Cardiac muscle cell (in vitro differentiated cells and primary cell): Measurements from ENCODE around the gene CTNND2. TPM values are rescaled to one million over a fixed set of nuclear protein-coding genes. Genes with fewer than 3 reads are reported as not detected.
A peak's percentile ranks its signal among the peaks of the same experiment; 100 is the strongest.

Experiments used
- DNase-seq, 2 donors: peaks; one replicate each; pipeline versions ENCODE4 v3.0.0 to v3.0.0-alpha.2; 2010 to 2017; ENCODE audit warnings: low read depth in 1 of 2, low spot score in 1 of 2
- H3K27ac ChIP-seq: fragments of 200-600 bp; sonication (generic); 2 replicates; pipeline ENCODE4 v1.5.1; 2016
- H3K27me3 ChIP-seq: fragments of 200-600 bp; sonication (generic); 2 replicates; pipeline ENCODE4 v1.6.0; 2016; ENCODE audit warnings: control low read depth
- H3K36me3 ChIP-seq: fragments of 200-600 bp; sonication (generic); 2 replicates; pipeline ENCODE4 v1.5.1; 2016; ENCODE audit warnings: control low read depth
- H3K4me1 ChIP-seq: fragments of 200-600 bp; sonication (generic); 2 replicates; pipeline ENCODE4 v1.8.1; 2017; ENCODE audit warnings: low read depth, mild to moderate bottlenecking, mixed run types
- H3K4me3 ChIP-seq: fragments of 200-600 bp; sonication (generic); 2 replicates; pipeline ENCODE4 v1.5.1; 2016; ENCODE audit warnings: mild to moderate bottlenecking
- H3K9me3 ChIP-seq: fragments of 200-600 bp; sonication (generic); 2 replicates; pipeline ENCODE4 v1.5.1; 2017; ENCODE audit warnings: low read depth, mild to moderate bottlenecking, control low read depth
- CTCF ChIP-seq: IDR thresholded peaks from 2 replicates; pipeline ENCODE4 v1.5.1; 2012; ENCODE audit warnings: low read depth, mild to moderate bottlenecking, low read length
- polyA plus RNA-seq: library from polyadenylated mRNA; unstranded; fragments of >200 nt; fragmentation: Nextera tagmentation; extraction: Ambion mirVana; gene quantifications from 2 replicates; pipeline ENCODE4 v1.2.1, GENCODE V29; 2016
- total RNA-seq: library from RNA; depleted of rRNA; stranded (reverse); fragments of >200 nt; gene quantifications from 2 replicates; pipeline ENCODE4 v1.2.3, GENCODE V29; 2016

The CTNND2 gene
- total and polyA plus RNA-seq, 2 experiments from 2014 or later = 11.0 to 12.7 TPM

GRCh38 chr5:11510889-11511288, 393.4 kb downstream of the CTNND2 start:
- Histone ChIP-seq H3K36me3 (no peaks in the 10 kb centered on the region), H3K4me3 (no peak overlapping the region), H3K27me3 (no peaks in the 10 kb centered on the region), H3K4me1 (peaks cover 12% of the 10 kb centered on the region), H3K9me3 (no peaks in the 10 kb centered on the region), H3K27ac (no peak overlapping the region)
- DNase-seq = no peak
- no peak for TF ChIP-seq CTCF

- H3K27ac ChIP-seq = no peak overlapping the region
- no peak for DNase-seq
- no peak overlapping the region for H3K4me3 ChIP-seq
- H3K9me3 ChIP-seq = no peaks in the 10 kb centered on the region
- no peaks in the 10 kb centered on the region for H3K27me3 ChIP-seq
- TF ChIP-seq CTCF = no peak
- H3K36me3 ChIP-seq = no peaks in the 10 kb centered on the region
- peaks cover 12% of the 10 kb centered on the region for H3K4me1 ChIP-seq
Measured at GRCh38 chr5:11509793-11510192, 394.5 kb downstream of the CTNND2 start.

GRCh38 chr5:11507156-11507910, 396.9 kb downstream of the CTNND2 start:
- no peaks in the 10 kb centered on the region for H3K9me3 ChIP-seq
- H3K4me3 ChIP-seq = no peak overlapping the region
- DNase-seq = peak in 1 of 2 donors; percentile 84
- no peak overlapping the region for H3K27ac ChIP-seq
- no peak for TF ChIP-seq CTCF
- no peaks in the 10 kb centered on the region for H3K27me3 ChIP-seq
- peaks cover 12% of the 10 kb centered on the region for H3K4me1 ChIP-seq
- H3K36me3 ChIP-seq = no peaks in the 10 kb centered on the region

- Histone ChIP-seq H3K27me3 (no peaks in the 10 kb centered on the region), H3K9me3 (no peaks in the 10 kb centered on the region), H3K4me1 (peaks cover 12% of the 10 kb centered on the region), H3K27ac (no peak overlapping the region), H3K36me3 (no peaks in the 10 kb centered on the region), H3K4me3 (no peak overlapping the region)
- peak in 1 of 2 donors; percentile 8 for DNase-seq
- TF ChIP-seq CTCF = no peak
Measured at GRCh38 chr5:11504886-11505193, 399.4 kb downstream of the CTNND2 start.

- Histone ChIP-seq H3K27me3 (no peaks in the 10 kb centered on the region), H3K4me3 (no peak overlapping the region), H3K36me3 (no peaks in the 10 kb centered on the region), H3K27ac (no peak overlapping the region), H3K9me3 (no peaks in the 10 kb centered on the region), H3K4me1 (peaks cover 12% of the 10 kb centered on the region)
- peak in 1 of 2 donors; percentile 2 for DNase-seq
- TF ChIP-seq CTCF = no peak
Measured at GRCh38 chr5:11504065-11504885, 400.0 kb downstream of the CTNND2 start.
